Upper lobe of left lung (tissue), 4 donors: Measurements from ENCODE around the gene MOV10L1.

Experiments used
- CTCF ChIP-seq, 6 experiments: fragments of 450-650 bp in 4 of 6; fragments of 200-600 bp in 2 of 6; sonication (generic) in 2 of 6; IDR thresholded peaks; one replicate each; pipeline ENCODE4 v1.5.1; 2016 to 2019; ENCODE audit warnings: antibody characterized with exemption in 6 of 6
- EP300 ChIP-seq, 4 donors: sonication (generic); formaldehyde crosslinking; IDR thresholded peaks; one replicate each; pipeline ENCODE4 v1.5.1; 2017; ENCODE audit warnings: antibody characterized with exemption in 4 of 4, control low read depth in 2 of 4
- POLR2A ChIP-seq, 4 donors: fragments of 450-650 bp; IDR thresholded peaks; one replicate each; pipeline ENCODE4 v1.5.1; 2016 to 2017; ENCODE audit warnings: antibody characterized with exemption in 4 of 4, mild to moderate bottlenecking in 2 of 4
- POLR2AphosphoS5 ChIP-seq, 2 donors: sonication (generic); formaldehyde crosslinking; IDR thresholded peaks; one replicate each; pipeline ENCODE4 v1.5.1; 2017; ENCODE audit warnings: antibody characterized with exemption in 2 of 2

- TF ChIP-seq CTCF (IDR thresholded peaks at IDR 0.05) (no peak), EP300 (IDR thresholded peaks at IDR 0.05) (no peak), POLR2AphosphoS5 (IDR thresholded peaks at IDR 0.05) (no peak), POLR2A (IDR thresholded peaks at IDR 0.05) (no peak)
Observed at GRCh38 chr22:50076646-50077535, 12.9 kb upstream of the MOV10L1 start.
